ENCODE data around the gene EPC2. TPM values are rescaled to one million over a fixed set of nuclear protein-coding genes. Genes with fewer than 3 reads are reported as not detected.

EPC2 gene
- total and polyA plus RNA-seq, 2 experiments from 2014 or later = 6.3 to 27.0 TPM

DNA sequence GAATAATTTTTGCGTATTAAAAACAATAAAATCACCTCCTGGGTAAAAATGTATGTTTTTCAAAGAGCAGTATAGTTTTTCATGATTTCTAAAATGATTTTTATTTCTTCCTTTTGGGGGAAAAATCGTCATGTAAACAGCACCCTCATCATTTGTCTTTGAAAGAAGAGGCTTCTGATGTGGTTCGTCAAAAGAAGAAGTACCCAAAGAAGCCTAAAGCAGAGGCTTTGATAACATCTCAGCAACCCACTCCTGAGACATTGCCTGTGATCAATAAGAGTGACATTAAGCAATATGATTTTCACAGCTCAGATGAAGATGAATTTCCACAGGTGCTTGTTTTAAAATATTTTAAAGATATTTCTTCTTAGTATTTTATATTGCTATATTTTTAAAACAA lies 120.3 kb downstream of the EPC2 start:
- DNase-seq (ENCODE audit: low spot score) (no peak), ATAC-seq (no peak)
- TF ChIP-seq EZH2phosphoT487 (IDR thresholded peaks at IDR 0.05; ENCODE audit: unreplicated experiment) = no peak
- TF ChIP-seq STAT1 (IDR thresholded peaks at IDR 0.05; ENCODE audit: unreplicated experiment) = no peak
- no peak for TF ChIP-seq JUNB (IDR thresholded peaks at IDR 0.05; ENCODE audit: unreplicated experiment)
- TF ChIP-seq ZNF331 (CRISPR knock-in tag; IDR thresholded peaks at IDR 0.05; ENCODE audit: low read depth) = no peak
- H3K4me3 ChIP-seq = no peak overlapping the region
- H3K9me2 ChIP-seq (ENCODE audit: insufficient read depth) = no peaks in the 10 kb centered on the region
- no peaks in the 10 kb centered on the region for H3K27me3 ChIP-seq (ENCODE audit: insufficient read depth)
- peaks cover 2% of the 10 kb centered on the region for H3K27me3 Mint-ChIP-seq (ENCODE audit: insufficient read depth, low read depth, poor library complexity)
- H3F3A ChIP-seq (replicated peaks; ENCODE audit: low read depth) = no peaks in the 10 kb centered on the region
- no peaks in the 10 kb centered on the region for H3K9me3 Mint-ChIP-seq
- H3K79me2 ChIP-seq (replicated peaks; ENCODE audit: insufficient read depth) = no peaks in the 10 kb centered on the region
- H3K4me2 ChIP-seq = no peak overlapping the region
- H2AFZ ChIP-seq = no peak overlapping the region
- H3K4me1 Mint-ChIP-seq = no peaks in the 10 kb centered on the region
- H3K36me3 ChIP-seq (ENCODE audit: insufficient read depth) = 0 out of 2 replicates have a peak, but pooled peaks cover 4% of the 10 kb centered on the region
- H3K4me1 ChIP-seq (ENCODE audit: insufficient read depth) = no peaks in the 10 kb centered on the region
- H3K27ac ChIP-seq (ENCODE audit: low read depth) = no peak overlapping the region
- H3K27ac Mint-ChIP-seq = no peak overlapping the region
- peaks cover 16% of the 10 kb centered on the region for H3K36me3 Mint-ChIP-seq (ENCODE audit: low read depth)
- no peak overlapping the region for H3K4me3 Mint-ChIP-seq
- H4K20me1 ChIP-seq (replicated peaks; ENCODE audit: insufficient read depth) = no peaks in the 10 kb centered on the region

DNA sequence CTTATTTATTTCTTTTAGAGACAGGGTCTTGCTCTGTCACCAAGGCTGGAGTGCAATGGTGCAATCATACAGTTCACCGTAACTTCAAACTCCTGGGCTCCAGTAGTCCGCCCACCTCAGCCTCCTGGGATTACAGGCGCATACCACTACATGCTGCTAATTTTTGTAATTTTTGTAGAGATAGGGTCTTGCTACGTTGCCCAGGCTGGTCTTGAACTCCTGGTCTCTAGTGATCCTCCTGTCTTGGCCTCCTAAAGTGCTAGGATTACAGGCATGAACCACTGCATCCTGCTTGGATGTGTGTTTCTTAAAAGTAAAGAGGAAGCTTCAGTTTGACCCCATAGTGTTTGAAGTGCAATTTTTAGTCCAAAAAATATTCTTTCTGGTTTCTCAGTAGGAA lies 125.5 kb downstream of the EPC2 start:
- DNase-seq (ENCODE audit: low spot score) (no peak), ATAC-seq (no peak)
- TF ChIP-seq, protein P1, sequence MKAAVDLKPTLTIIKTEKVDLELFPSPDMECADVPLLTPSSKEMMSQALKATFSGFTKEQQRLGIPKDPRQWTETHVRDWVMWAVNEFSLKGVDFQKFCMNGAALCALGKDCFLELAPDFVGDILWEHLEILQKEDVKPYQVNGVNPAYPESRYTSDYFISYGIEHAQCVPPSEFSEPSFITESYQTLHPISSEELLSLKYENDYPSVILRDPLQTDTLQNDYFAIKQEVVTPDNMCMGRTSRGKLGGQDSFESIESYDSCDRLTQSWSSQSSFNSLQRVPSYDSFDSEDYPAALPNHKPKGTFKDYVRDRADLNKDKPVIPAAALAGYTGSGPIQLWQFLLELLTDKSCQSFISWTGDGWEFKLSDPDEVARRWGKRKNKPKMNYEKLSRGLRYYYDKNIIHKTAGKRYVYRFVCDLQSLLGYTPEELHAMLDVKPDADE (IDR thresholded peaks at IDR 0.05) = no peak
- TF ChIP-seq ZNF114 (CRISPR knock-in tag; IDR thresholded peaks at IDR 0.05) (no peak), NANOG (IDR thresholded peaks at IDR 0.05; ENCODE audit: borderline replicate concordance) (no peak), ZNF331 (CRISPR knock-in tag; IDR thresholded peaks at IDR 0.05; ENCODE audit: low read depth) (no peak)
- no peaks in the 10 kb centered on the region for H4K20me1 ChIP-seq (replicated peaks; ENCODE audit: insufficient read depth)
- no peaks in the 10 kb centered on the region for H3F3A ChIP-seq (replicated peaks; ENCODE audit: low read depth)
- H3K4me3 Mint-ChIP-seq = no peak overlapping the region
- H3K4me1 ChIP-seq (ENCODE audit: insufficient read depth) = no peaks in the 10 kb centered on the region
- H3K36me3 Mint-ChIP-seq (ENCODE audit: low read depth) = peaks cover 44% of the 10 kb centered on the region
- H3K27ac Mint-ChIP-seq = no peak overlapping the region
- H3K27ac ChIP-seq (ENCODE audit: low read depth) = no peak overlapping the region
- H3K36me3 ChIP-seq (ENCODE audit: insufficient read depth) = peaks cover 19% of the 10 kb centered on the region; the same call in 1 of the 2 replicates
- H3K79me2 ChIP-seq (replicated peaks; ENCODE audit: insufficient read depth) = no peaks in the 10 kb centered on the region
- H3K9me3 Mint-ChIP-seq = no peaks in the 10 kb centered on the region
- no peak overlapping the region for H3K4me2 ChIP-seq
- H3K27me3 ChIP-seq (ENCODE audit: insufficient read depth) = no peaks in the 10 kb centered on the region
- H2AFZ ChIP-seq = no peak overlapping the region
- H3K27me3 Mint-ChIP-seq (ENCODE audit: insufficient read depth, low read depth, poor library complexity) = peaks cover 2% of the 10 kb centered on the region
- H3K9me2 ChIP-seq (ENCODE audit: insufficient read depth) = no peaks in the 10 kb centered on the region
- no peaks in the 10 kb centered on the region for H3K4me1 Mint-ChIP-seq
- no peak overlapping the region for H3K4me3 ChIP-seq

- Histone ChIP-seq H3K36me3 (ENCODE audit: insufficient read depth) (no peaks in the 10 kb centered on the region; the same call in 1 of the 2 replicates), H3K9me2 (ENCODE audit: insufficient read depth) (no peaks in the 10 kb centered on the region), H4K20me1 (replicated peaks; ENCODE audit: insufficient read depth) (0 out of 2 replicates have a peak, but pooled peaks cover under 1% of the 10 kb centered on the region), H3K4me2 (no peak overlapping the region), H3F3A (replicated peaks; ENCODE audit: low read depth) (no peaks in the 10 kb centered on the region), H3K79me2 (replicated peaks; ENCODE audit: insufficient read depth) (no peaks in the 10 kb centered on the region), H3K4me3 (no peak overlapping the region), H3K4me1 (ENCODE audit: insufficient read depth) (no peaks in the 10 kb centered on the region), H2AFZ (no peak overlapping the region), H3K27me3 (ENCODE audit: insufficient read depth) (no peaks in the 10 kb centered on the region), H3K27ac (ENCODE audit: low read depth) (no peak overlapping the region)
- Mint-ChIP-seq H3K27ac (no peak overlapping the region), H3K4me1 (no peaks in the 10 kb centered on the region), H3K9me3 (no peaks in the 10 kb centered on the region), H3K27me3 (ENCODE audit: insufficient read depth, low read depth, poor library complexity) (no peaks in the 10 kb centered on the region), H3K4me3 (no peak overlapping the region), H3K36me3 (ENCODE audit: low read depth) (peaks cover 43% of the 10 kb centered on the region)
- no peak for DNase-seq (ENCODE audit: low spot score)
- no peak for ATAC-seq
- TF ChIP-seq, protein P2, sequence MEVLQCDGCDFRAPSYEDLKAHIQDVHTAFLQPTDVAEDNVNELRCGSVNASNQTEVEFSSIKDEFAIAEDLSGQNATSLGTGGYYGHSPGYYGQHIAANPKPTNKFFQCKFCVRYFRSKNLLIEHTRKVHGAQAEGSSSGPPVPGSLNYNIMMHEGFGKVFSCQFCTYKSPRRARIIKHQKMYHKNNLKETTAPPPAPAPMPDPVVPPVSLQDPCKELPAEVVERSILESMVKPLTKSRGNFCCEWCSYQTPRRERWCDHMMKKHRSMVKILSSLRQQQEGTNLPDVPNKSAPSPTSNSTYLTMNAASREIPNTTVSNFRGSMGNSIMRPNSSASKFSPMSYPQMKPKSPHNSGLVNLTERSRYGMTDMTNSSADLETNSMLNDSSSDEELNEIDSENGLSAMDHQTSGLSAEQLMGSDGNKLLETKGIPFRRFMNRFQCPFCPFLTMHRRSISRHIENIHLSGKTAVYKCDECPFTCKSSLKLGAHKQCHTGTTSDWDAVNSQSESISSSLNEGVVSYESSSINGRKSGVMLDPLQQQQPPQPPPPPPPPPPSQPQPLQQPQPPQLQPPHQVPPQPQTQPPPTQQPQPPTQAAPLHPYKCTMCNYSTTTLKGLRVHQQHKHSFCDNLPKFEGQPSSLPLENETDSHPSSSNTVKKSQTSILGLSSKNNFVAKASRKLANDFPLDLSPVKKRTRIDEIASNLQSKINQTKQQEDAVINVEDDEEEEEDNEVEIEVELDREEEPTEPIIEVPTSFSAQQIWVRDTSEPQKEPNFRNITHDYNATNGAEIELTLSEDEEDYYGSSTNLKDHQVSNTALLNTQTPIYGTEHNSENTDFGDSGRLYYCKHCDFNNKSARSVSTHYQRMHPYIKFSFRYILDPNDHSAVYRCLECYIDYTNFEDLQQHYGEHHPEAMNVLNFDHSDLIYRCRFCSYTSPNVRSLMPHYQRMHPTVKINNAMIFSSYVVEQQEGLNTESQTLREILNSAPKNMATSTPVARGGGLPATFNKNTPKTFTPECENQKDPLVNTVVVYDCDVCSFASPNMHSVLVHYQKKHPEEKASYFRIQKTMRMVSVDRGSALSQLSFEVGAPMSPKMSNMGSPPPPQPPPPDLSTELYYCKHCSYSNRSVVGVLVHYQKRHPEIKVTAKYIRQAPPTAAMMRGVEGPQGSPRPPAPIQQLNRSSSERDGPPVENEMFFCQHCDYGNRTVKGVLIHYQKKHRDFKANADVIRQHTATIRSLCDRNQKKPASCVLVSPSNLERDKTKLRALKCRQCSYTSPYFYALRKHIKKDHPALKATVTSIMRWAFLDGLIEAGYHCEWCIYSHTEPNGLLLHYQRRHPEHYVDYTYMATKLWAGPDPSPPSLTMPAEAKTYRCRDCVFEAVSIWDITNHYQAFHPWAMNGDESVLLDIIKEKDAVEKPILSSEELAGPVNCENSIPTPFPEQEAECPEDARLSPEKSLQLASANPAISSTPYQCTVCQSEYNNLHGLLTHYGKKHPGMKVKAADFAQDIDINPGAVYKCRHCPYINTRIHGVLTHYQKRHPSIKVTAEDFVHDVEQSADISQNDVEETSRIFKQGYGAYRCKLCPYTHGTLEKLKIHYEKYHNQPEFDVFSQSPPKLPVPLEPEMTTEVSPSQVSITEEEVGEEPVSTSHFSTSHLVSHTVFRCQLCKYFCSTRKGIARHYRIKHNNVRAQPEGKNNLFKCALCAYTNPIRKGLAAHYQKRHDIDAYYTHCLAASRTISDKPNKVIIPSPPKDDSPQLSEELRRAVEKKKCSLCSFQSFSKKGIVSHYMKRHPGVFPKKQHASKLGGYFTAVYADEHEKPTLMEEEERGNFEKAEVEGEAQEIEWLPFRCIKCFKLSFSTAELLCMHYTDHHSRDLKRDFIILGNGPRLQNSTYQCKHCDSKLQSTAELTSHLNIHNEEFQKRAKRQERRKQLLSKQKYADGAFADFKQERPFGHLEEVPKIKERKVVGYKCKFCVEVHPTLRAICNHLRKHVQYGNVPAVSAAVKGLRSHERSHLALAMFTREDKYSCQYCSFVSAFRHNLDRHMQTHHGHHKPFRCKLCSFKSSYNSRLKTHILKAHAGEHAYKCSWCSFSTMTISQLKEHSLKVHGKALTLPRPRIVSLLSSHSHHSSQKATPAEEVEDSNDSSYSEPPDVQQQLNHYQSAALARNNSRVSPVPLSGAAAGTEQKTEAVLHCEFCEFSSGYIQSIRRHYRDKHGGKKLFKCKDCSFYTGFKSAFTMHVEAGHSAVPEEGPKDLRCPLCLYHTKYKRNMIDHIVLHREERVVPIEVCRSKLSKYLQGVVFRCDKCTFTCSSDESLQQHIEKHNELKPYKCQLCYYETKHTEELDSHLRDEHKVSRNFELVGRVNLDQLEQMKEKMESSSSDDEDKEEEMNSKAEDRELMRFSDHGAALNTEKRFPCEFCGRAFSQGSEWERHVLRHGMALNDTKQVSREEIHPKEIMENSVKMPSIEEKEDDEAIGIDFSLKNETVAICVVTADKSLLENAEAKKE (CRISPR knock-in tag; IDR thresholded peaks at IDR 0.05) = no peak
- TF ChIP-seq ZNF114 (CRISPR knock-in tag; IDR thresholded peaks at IDR 0.05) = no peak
- no peak for TF ChIP-seq JUNB (IDR thresholded peaks at IDR 0.05; ENCODE audit: unreplicated experiment)
- TF ChIP-seq EZH2 (IDR thresholded peaks at IDR 0.05; ENCODE audit: low read depth, unreplicated experiment) = no peak
Observed at GRCh38 chr2:148781544-148781943, 137.0 kb downstream of the EPC2 start.

Measured in GM23338 (cell line).